GM23338 (cell line): ENCODE results near the gene KCNJ2. TPM values are rescaled to one million over a fixed set of nuclear protein-coding genes. Genes with fewer than 3 reads are reported as not detected.

Experiments
- ATAC-seq: fragments of 200-7000 bp; cut with Tn5 transposase; 3 replicates; pipeline ENCODE4 v1.9.1; 2020
- DNase-seq: peaks from one replicate; pipeline ENCODE4 v3.0.0-alpha.2; 2015; ENCODE audit warnings: low spot score
- H2AFZ ChIP-seq: fragments of 200-600 bp; sonication (generic); 2 replicates; pipeline ENCODE4 v1.8.0; 2016; ENCODE audit warnings: antibody characterized with exemption, mild to moderate bottlenecking, moderate library complexity
- H3F3A ChIP-seq: fragments of 200-600 bp; sonication (generic); replicated peaks from 2 replicates; pipeline ENCODE4 v1.8.0; 2017; ENCODE audit warnings: antibody characterized with exemption, mixed run types, low read depth
- H3K27ac ChIP-seq: fragments of 200-600 bp; sonication (generic); 2 replicates; pipeline ENCODE4 v1.6.1; 2016; ENCODE audit warnings: low read depth
- H3K27me3 ChIP-seq: fragments of 200-600 bp; sonication (generic); 2 replicates; pipeline ENCODE4 v1.8.0; 2016; ENCODE audit warnings: mild to moderate bottlenecking, mixed run types, moderate library complexity; ENCODE audit not compliant: insufficient read depth
- H3K36me3 ChIP-seq: fragments of 200-600 bp; sonication (generic); 2 replicates; pipeline ENCODE4 v1.8.0; 2016; ENCODE audit warnings: mild to moderate bottlenecking; ENCODE audit not compliant: insufficient read depth
- H3K4me1 ChIP-seq: fragments of 200-600 bp; sonication (generic); 2 replicates; pipeline ENCODE4 v1.8.0; 2016; ENCODE audit warnings: mild to moderate bottlenecking, moderate library complexity; ENCODE audit not compliant: insufficient read depth
- H3K4me2 ChIP-seq: fragments of 200-600 bp; sonication (generic); 2 replicates; pipeline ENCODE4 v1.7.1; 2017; ENCODE audit warnings: mixed run types
- H3K4me3 ChIP-seq: fragments of 200-600 bp; sonication (generic); 2 replicates; pipeline ENCODE4 v1.6.1; 2016; ENCODE audit warnings: mixed run types
- H3K79me2 ChIP-seq: fragments of 200-600 bp; sonication (generic); replicated peaks from 2 replicates; pipeline ENCODE4 v1.8.0; 2017; ENCODE audit warnings: mild to moderate bottlenecking; ENCODE audit not compliant: insufficient read depth
- H3K9me2 ChIP-seq: fragments of 200-600 bp; sonication (generic); 2 replicates; pipeline ENCODE4 v1.8.0; 2017; ENCODE audit not compliant: insufficient read depth
- H4K20me1 ChIP-seq: fragments of 200-600 bp; sonication (generic); replicated peaks from 2 replicates; pipeline ENCODE4 v1.8.0; 2017; ENCODE audit warnings: mild to moderate bottlenecking; ENCODE audit not compliant: insufficient read depth
- H3K27ac Mint-ChIP-seq: 2 replicates; pipeline ENCODE4 v1.8.0; 2020; ENCODE audit warnings: inconsistent platforms, mild to moderate bottlenecking, moderate library complexity, mixed read lengths
- H3K27me3 Mint-ChIP-seq: 3 replicates; pipeline ENCODE4 v1.8.0; 2022; ENCODE audit warnings: low read depth, mild to moderate bottlenecking, moderate library complexity, mixed read lengths, inconsistent platforms; ENCODE audit not compliant: insufficient read depth, poor library complexity
- H3K36me3 Mint-ChIP-seq: 3 replicates; pipeline ENCODE4 v1.8.0; 2021; ENCODE audit warnings: low read depth, mild to moderate bottlenecking, inconsistent platforms, moderate library complexity, mixed read lengths
- H3K4me1 Mint-ChIP-seq: 3 replicates; pipeline ENCODE4 v1.8.0; 2020; ENCODE audit warnings: mild to moderate bottlenecking, inconsistent platforms, mixed read lengths
- H3K4me3 Mint-ChIP-seq: 3 replicates; pipeline ENCODE4 v1.8.0; 2021; ENCODE audit warnings: moderate library complexity, mild to moderate bottlenecking, inconsistent platforms, mixed read lengths
- H3K9me3 Mint-ChIP-seq: 3 replicates; pipeline ENCODE4 v1.8.0; 2020; ENCODE audit warnings: moderate library complexity, mild to moderate bottlenecking, inconsistent platforms, mixed read lengths
- CREB1 ChIP-seq: fragments of 250-450 bp; sonication (Bioruptor Pico); IDR thresholded peaks from 2 replicates; pipeline ENCODE4 v1.5.0; 2020; ENCODE audit warnings: low read depth, mild to moderate bottlenecking, moderate library complexity
- CTCF ChIP-seq, 2 experiments: fragments of 200-600 bp in 1 of 2; sonication (generic) in 1 of 2; conservative IDR thresholded peaks; 2 replicates each; pipeline versions ENCODE4 v1.5.1 to v1.6.1; 2016 to 2017; ENCODE audit warnings: antibody characterized with exemption in 2 of 2, low read depth in 2 of 2, mild to moderate bottlenecking in 2 of 2, moderate library complexity in 1 of 2
- ETS1 ChIP-seq: IDR thresholded peaks from 2 replicates; pipeline ENCODE4 v1.6.1; 2016; ENCODE audit warnings: antibody characterized with exemption
- EZH2 ChIP-seq: fragments of 200-600 bp; sonication (generic); IDR thresholded peaks from one replicate; pipeline ENCODE4 v1.8.0; 2017; ENCODE audit warnings: antibody characterized with exemption, mild to moderate bottlenecking, low read depth; ENCODE audit not compliant: unreplicated experiment
- EZH2phosphoT487 ChIP-seq: fragments of 200-600 bp; sonication (generic); IDR thresholded peaks from one replicate; pipeline ENCODE4 v1.8.1; 2018; ENCODE audit warnings: antibody characterized with exemption; ENCODE audit not compliant: unreplicated experiment
- JUNB ChIP-seq: IDR thresholded peaks from one replicate; pipeline ENCODE4 v1.6.1; 2016; ENCODE audit warnings: antibody characterized with exemption; ENCODE audit not compliant: unreplicated experiment
- NANOG ChIP-seq: IDR thresholded peaks from 2 replicates; pipeline ENCODE4 v1.6.1; 2016; ENCODE audit warnings: antibody characterized with exemption, borderline replicate concordance
- POLR2AphosphoS5 ChIP-seq: IDR thresholded peaks from 2 replicates; pipeline ENCODE4 v1.6.1; 2016; ENCODE audit warnings: antibody characterized with exemption, low read depth
- REST ChIP-seq: IDR thresholded peaks from one replicate; pipeline ENCODE4 v1.6.1; 2018; ENCODE audit warnings: antibody characterized with exemption; ENCODE audit not compliant: unreplicated experiment
- STAT1 ChIP-seq: IDR thresholded peaks from one replicate; pipeline ENCODE4 v1.6.1; 2016; ENCODE audit warnings: antibody characterized with exemption; ENCODE audit not compliant: unreplicated experiment
- ZNF114 ChIP-seq: fragments of 250-450 bp; sonication (Bioruptor Pico); IDR thresholded peaks from 2 replicates; pipeline ENCODE4 v1.5.0; 2020; ENCODE audit warnings: mild to moderate bottlenecking, moderate library complexity
- ZNF331 ChIP-seq: fragments of 250-450 bp; sonication (Bioruptor Pico); IDR thresholded peaks from 2 replicates; pipeline ENCODE4 v1.5.0; 2020; ENCODE audit warnings: low read depth, mild to moderate bottlenecking, moderate library complexity
- ZNF462 ChIP-seq: fragments of 250-450 bp; sonication (Bioruptor Pico); IDR thresholded peaks from 2 replicates; pipeline ENCODE4 v1.5.0; 2020; ENCODE audit warnings: mild to moderate bottlenecking, moderate library complexity
- polyA plus RNA-seq: library from polyadenylated mRNA; unstranded; fragments of >200 nt; fragmentation: Nextera tagmentation; extraction: Ambion mirVana; gene quantifications from 2 replicates; pipeline ENCODE4 v1.2.1, GENCODE V29; 2016
- total RNA-seq: library from RNA; depleted of rRNA; stranded (reverse); fragments of >200 nt; shearing (Covaris generic); gene quantifications from 2 replicates; pipeline ENCODE4 v1.2.3, GENCODE V29; 2014

The KCNJ2 gene
- total and polyA plus RNA-seq, 2 experiments from 2014 or later: 2.1 to 4.4 TPM

GRCh38 chr17:70172449-70172848, 3.1 kb downstream of the KCNJ2 start:
- no peak overlapping the region for H3K4me2 ChIP-seq
- TF ChIP-seq ZNF114 (CRISPR knock-in tag): no peak
- TF ChIP-seq STAT1: no peak
- no peak for TF ChIP-seq EZH2
- TF ChIP-seq JUNB: no peak
- no peak for TF ChIP-seq CTCF (conservative IDR thresholded peaks at IDR 0.05; ENCODE audit: low read depth in 2 of 2)
- TF ChIP-seq REST: no peak
- no peak for TF ChIP-seq ZNF331 (CRISPR knock-in tag)
- no peak for TF ChIP-seq CREB1
- no peak for TF ChIP-seq ETS1
- TF ChIP-seq ZNF462 (CRISPR knock-in tag): no peak
- no peak for TF ChIP-seq POLR2AphosphoS5
- no peak for TF ChIP-seq EZH2phosphoT487
- TF ChIP-seq NANOG: no peak
- H3K79me2 ChIP-seq: peaks cover 11% of the 10 kb centered on the region; the same call in 1 of the 2 replicates
- 0 out of 2 replicates have a peak, but pooled peaks cover 4% of the 10 kb centered on the region for H4K20me1 ChIP-seq
- peaks cover 13% of the 10 kb centered on the region for H3K4me1 ChIP-seq
- no peaks in the 10 kb centered on the region for H3K9me2 ChIP-seq
- DNase-seq: no peak
- no peak overlapping the region for H3K27ac ChIP-seq
- H3K27me3 ChIP-seq: peaks cover 35% of the 10 kb centered on the region
- no peak overlapping the region for H3K4me3 Mint-ChIP-seq
- no peak for ATAC-seq
- no peak overlapping the region for H2AFZ ChIP-seq
- H3F3A ChIP-seq: no peaks in the 10 kb centered on the region
- no peak overlapping the region for H3K4me3 ChIP-seq
- H3K27me3 Mint-ChIP-seq: peaks cover 15% of the 10 kb centered on the region
- no peaks in the 10 kb centered on the region for H3K36me3 ChIP-seq
- peaks cover 10% of the 10 kb centered on the region; the same call in 2 of the 3 replicates for H3K36me3 Mint-ChIP-seq
- peaks cover 12% of the 10 kb centered on the region for H3K4me1 Mint-ChIP-seq
- H3K27ac Mint-ChIP-seq: no peak overlapping the region
- H3K9me3 Mint-ChIP-seq: no peaks in the 10 kb centered on the region
